Bone marrow (tissue), 2 donors: ENCODE measurements around the gene CBX1.
"Not testable (repeated sequence)": the region's sequence is repeated elsewhere in the genome, so short reads cannot be mapped to it uniquely, and the experiment has no call there.

Experiments used
- DNase-seq, 2 donors: peaks; one replicate each; lab custom pipeline; 2025; lab: John Stamatoyannopoulos, UW

Gene CBX1

GRCh38 chr17:48123111-48123510 lies 21.8 kb upstream of the CBX1 start:
- DNase-seq, result no peak

GRCh38 chr17:48122665-48123045 lies 21.4 kb upstream of the CBX1 start:
- DNase-seq, result no peak

GRCh38 chr17:48121923-48122664 lies 20.8 kb upstream of the CBX1 start:
- no peak for DNase-seq

GRCh38 chr17:48113201-48113676 lies 12.0 kb upstream of the CBX1 start:
- peak; percentile 9 to 36 for DNase-seq

- no peak for DNase-seq
Observed at GRCh38 chr17:48111937-48112241, 10.6 kb upstream of the CBX1 start.

GRCh38 chr17:48110761-48111160 lies 9.5 kb upstream of the CBX1 start:
- no peak for DNase-seq

- DNase-seq, result peak; percentile 65 to 97
Observed at GRCh38 chr17:48107137-48108055, 6.1 kb upstream of the CBX1 start, which contains the start of gene SNX11. Gene SNX11 (plus strand): TSS chr17:48107766. CDS start chr17:48112044, 4,278 bp downstream.

- no peak for DNase-seq
Observed at GRCh38 chr17:48106802-48107136, 5.5 kb upstream of the CBX1 start.

- no peak for DNase-seq
Observed at GRCh38 chr17:48104440-48104839, 3.2 kb upstream of the CBX1 start.

GRCh38 chr17:48102798-48103715 lies 1.8 kb upstream of the CBX1 start:
- peak in 1 of 2 donors; percentile 50 for DNase-seq

- no peak for DNase-seq
Observed at GRCh38 chr17:48102043-48102750, 919 bp upstream of the CBX1 start.

- DNase-seq, result no peak
Observed at GRCh38 chr17:48100591-48101011, 677 bp downstream of the CBX1 start.

- no peak for DNase-seq
Observed at GRCh38 chr17:48100160-48100559, 1.1 kb downstream of the CBX1 start.

GRCh38 chr17:48095611-48096010 lies 5.7 kb downstream of the CBX1 start:
- DNase-seq, result no peak

GRCh38 chr17:48093341-48094045 lies 7.8 kb downstream of the CBX1 start:
- DNase-seq, result no peak

GRCh38 chr17:48084932-48085331 lies 16.3 kb downstream of the CBX1 start:
- no peak for DNase-seq

- no peak for DNase-seq
Observed at GRCh38 chr17:48081858-48082257, 19.4 kb downstream of the CBX1 start.

- DNase-seq, result not testable (repeated sequence)
Observed at GRCh38 chr17:48077152-48077551, 24.1 kb downstream of the CBX1 start.

- peak; percentile 8 to 9 for DNase-seq
Observed at GRCh38 chr17:48074322-48075081, 26.8 kb downstream of the CBX1 start.

GRCh38 chr17:48073566-48074094 lies 27.6 kb downstream of the CBX1 start:
- DNase-seq, result not testable (repeated sequence)
